AG04449 (cell line): Measurements from ENCODE around the gene CRACR2B.

Source experiments
- CTCF ChIA-PET: fragments of 350-600 bp; formaldehyde crosslinking; extraction: SDS; loops from one replicate; lab custom pipeline; 2021; ENCODE audit warnings: antibody characterized with exemption; lab: Yijun Ruan, JAX
- POLR2A ChIA-PET: fragments of 400-600, 350-600 bp; formaldehyde crosslinking; extraction: SDS; loops from one replicate; lab custom pipeline; 2020; ENCODE audit warnings: antibody characterized with exemption, inconsistent platforms; lab: Yijun Ruan, JAX
- DNase-seq: peaks from one replicate; pipeline ENCODE4 v3.0.0-alpha.2; 2010; ENCODE audit warnings: low read depth, low spot score
- H3K4me3 ChIP-seq: 2 replicates; pipeline ENCODE4 v1.5.1; 2011; ENCODE audit warnings: low read depth, mild to moderate bottlenecking, control low read depth, low read length
- CTCF ChIP-seq: IDR thresholded peaks from one replicate; pipeline ENCODE4 v1.5.1; 2011; ENCODE audit warnings: mild to moderate bottlenecking, moderate library complexity, low read length, control low read depth, inconsistent platforms; ENCODE audit not compliant: insufficient read depth; ENCODE audit errors: missing control alignments

Gene CRACR2B

GRCh38 chr11:855796-856195 lies 28.1 kb downstream of the CRACR2B start:
- CTCF ChIA-PET: interaction anchor here (1.0 to 9.3 kb wide), 3 partner anchors 9 to 11 kb away, joined by 4 to 58 read pairs (median 6); no protein-coding TSS in a partner anchor
- no peak for DNase-seq
- H3K4me3 ChIP-seq: no peak overlapping the region
- POLR2A ChIA-PET: no interaction called here
- TF ChIP-seq CTCF: no peak

GRCh38 chr11:856397-856796 lies 28.7 kb downstream of the CRACR2B start:
- ChIA-PET POLR2A (no interaction called here), CTCF (interaction anchor here (1.0 to 9.3 kb wide), 2 partner anchors 9 to 12 kb away, joined by 6 to 58 read pairs; no protein-coding TSS in a partner anchor)
- TF ChIP-seq CTCF: no peak
- no peak overlapping the region for H3K4me3 ChIP-seq
- no peak for DNase-seq

GRCh38 chr11:858053-858761 lies 30.5 kb downstream of the CRACR2B start:
- ChIA-PET CTCF (interaction anchor here (1.6 to 9.3 kb wide), 2 partner anchors 8 to 11 kb away, joined by 3 to 58 read pairs; no protein-coding TSS in a partner anchor), POLR2A (no interaction called here)
- H3K4me3 ChIP-seq: no peak overlapping the region
- TF ChIP-seq CTCF: no peak
- no peak for DNase-seq

- no peak for TF ChIP-seq CTCF
- CTCF ChIA-PET: interaction anchor here (1.6 to 9.3 kb wide), 3 partner anchors 7 to 66 kb away, joined by 3 to 58 read pairs (median 5); no protein-coding TSS in a partner anchor
- DNase-seq: no peak
- no peak overlapping the region for H3K4me3 ChIP-seq
- POLR2A ChIA-PET: no interaction called here
Observed at GRCh38 chr11:858762-859339, 31.1 kb downstream of the CRACR2B start.

GRCh38 chr11:859394-860131 lies 31.8 kb downstream of the CRACR2B start:
- ChIA-PET POLR2A (no interaction called here), CTCF (interaction anchor here (1.1 to 9.3 kb wide), 3 partner anchors 12 to 192 kb away, joined by 4 to 58 read pairs (median 5); no protein-coding TSS in a partner anchor)
- no peak for TF ChIP-seq CTCF
- no peak overlapping the region for H3K4me3 ChIP-seq
- no peak for DNase-seq
